ENCODE results near the gene SERGEF. TPM values are rescaled to one million over a fixed set of nuclear protein-coding genes. Genes with fewer than 3 reads are reported as not detected.

SERGEF gene
- total and polyA plus RNA-seq, 4 donors = 12.0 to 17.9 (median 13.4) TPM

DNA sequence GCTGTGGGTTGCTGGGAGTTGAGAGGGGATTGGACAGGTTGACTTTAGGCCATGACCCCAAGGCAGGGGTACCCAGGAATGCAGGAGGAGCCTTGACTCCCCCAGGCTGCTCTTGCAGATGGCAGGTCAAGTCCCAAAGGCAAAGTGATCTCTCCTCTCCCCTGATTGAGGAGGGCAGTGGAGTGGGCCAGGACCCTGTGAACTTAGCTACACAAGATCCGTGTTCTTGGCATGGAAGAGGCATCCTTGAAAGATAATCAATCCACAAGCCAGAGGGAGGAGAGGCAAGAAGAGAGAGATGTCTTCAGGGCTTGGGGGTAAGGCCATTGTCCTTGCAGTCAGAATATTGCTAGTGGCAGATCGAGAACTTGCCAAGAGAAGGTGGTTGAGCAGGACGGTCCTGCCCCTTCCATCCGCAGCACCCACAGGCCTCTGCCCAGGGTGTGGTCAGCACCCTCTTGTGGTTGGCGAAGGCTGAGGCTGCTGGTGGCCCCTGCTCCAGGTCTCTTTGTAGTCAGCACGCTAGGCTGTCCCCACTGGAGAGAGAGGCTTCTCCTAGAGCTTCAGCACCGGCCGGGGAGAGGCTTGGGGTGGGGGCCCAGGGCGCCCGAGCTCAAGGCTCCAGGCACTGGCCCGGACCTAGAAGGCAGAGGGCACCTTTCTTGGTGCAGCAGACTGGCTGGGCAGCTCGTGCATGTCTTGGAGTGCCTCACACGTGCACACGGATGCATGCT lies 232.8 kb downstream of the SERGEF start:
- no peak for TF ChIP-seq FOXA1 (IDR thresholded peaks at IDR 0.05)
- no peak for TF ChIP-seq CTCF (IDR thresholded peaks at IDR 0.05; ENCODE audit: low read depth, low read length, missing input control)
- no peak for TF ChIP-seq GABPA (IDR thresholded peaks at IDR 0.05 in 1 of 2, conservative IDR thresholded peaks at IDR 0.05 in 1 of 2)
- TF ChIP-seq, protein P1, sequence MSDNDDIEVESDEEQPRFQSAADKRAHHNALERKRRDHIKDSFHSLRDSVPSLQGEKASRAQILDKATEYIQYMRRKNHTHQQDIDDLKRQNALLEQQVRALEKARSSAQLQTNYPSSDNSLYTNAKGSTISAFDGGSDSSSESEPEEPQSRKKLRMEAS (IDR thresholded peaks at IDR 0.05) = no peak
- TF ChIP-seq HNF4G (IDR thresholded peaks at IDR 0.05) = no peak
- no peak for TF ChIP-seq YY1 (IDR thresholded peaks at IDR 0.05)
- TF ChIP-seq SP1 (IDR thresholded peaks at IDR 0.05) = no peak
- peaks cover 0 to 3% (median 0%) of the 10 kb centered on the region in 4 donors for H3K4me1 ChIP-seq (ENCODE audit: control insufficient read depth in 4 of 4, insufficient read depth in 4 of 4, low read length in 3 of 4)
- H3K9me3 ChIP-seq (ENCODE audit: control insufficient read depth in 4 of 4, low read length in 3 of 4) = no peaks in the 10 kb centered on the region
- H3K27me3 ChIP-seq (ENCODE audit: control insufficient read depth in 4 of 4, insufficient read depth in 4 of 4, low read length in 3 of 4) = no peaks in the 10 kb centered on the region
- no peak overlapping the region for H3K4me3 ChIP-seq (ENCODE audit: low read depth in 1 of 3, low read length in 3 of 3)
- no peak for DNase-seq (ENCODE audit: low spot score)
- 94% methylated on average over 14 of the region's 14 CpGs for WGBS
- no peak overlapping the region for H3K9ac ChIP-seq (ENCODE audit: low read depth in 1 of 2, low read length in 2 of 2)
- no peaks in the 10 kb centered on the region for H3K36me3 ChIP-seq (ENCODE audit: control insufficient read depth in 4 of 4, insufficient read depth in 3 of 4, low read depth in 1 of 4, low read length in 3 of 4)
- H3K27ac ChIP-seq (ENCODE audit: low read depth in 1 of 2, low read length in 2 of 2) = no peak overlapping the region

DNA sequence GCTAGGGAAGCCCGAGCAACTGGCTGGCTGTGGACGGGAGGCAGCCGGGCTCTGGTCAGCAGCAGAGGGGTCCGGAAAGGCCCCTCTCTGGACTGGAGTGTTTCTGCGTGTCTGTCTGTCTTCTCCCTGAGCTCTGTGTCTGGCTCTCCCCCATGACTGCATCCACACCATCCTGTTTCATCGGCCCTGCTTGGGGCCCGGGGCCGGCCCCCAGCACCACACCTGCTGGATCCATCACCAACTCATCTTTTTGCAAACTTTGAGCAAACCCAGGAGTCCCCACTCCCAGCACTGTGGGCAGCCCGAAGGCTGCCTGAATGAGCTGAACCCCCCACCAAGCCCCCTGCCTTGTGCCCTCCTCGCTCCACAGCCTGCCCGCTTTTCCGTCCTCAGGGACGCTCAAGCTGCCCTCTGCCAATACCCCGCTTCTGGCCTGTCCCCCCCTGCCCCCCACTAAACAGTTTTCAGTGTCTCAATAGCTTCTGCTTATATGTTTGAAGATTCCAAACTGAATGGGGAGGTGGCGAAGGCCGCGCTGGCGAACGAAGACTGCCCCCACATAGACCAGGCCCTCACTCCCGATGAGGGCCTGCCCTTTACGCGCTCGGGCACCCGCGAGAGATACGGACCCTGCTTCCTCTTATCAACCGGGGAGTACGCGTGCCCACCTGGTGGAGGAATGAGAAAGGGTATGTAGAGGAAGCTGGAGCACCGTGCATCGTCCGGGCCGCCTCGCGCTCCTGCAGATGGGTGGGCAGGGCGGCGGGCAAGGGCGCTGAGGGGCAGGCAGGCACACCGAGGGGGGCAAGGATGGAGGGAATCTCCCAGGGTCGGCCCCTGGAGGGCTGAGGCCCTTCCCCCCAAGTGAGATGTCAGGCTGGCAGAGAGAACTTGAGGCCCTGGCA lies 233.6 kb downstream of the SERGEF start:
- WGBS = 96% methylated on average over 40 of the region's 40 CpGs
- no peak overlapping the region for H3K9ac ChIP-seq (ENCODE audit: low read depth in 1 of 2, low read length in 2 of 2)
- H3K27ac ChIP-seq (ENCODE audit: low read depth in 1 of 2, low read length in 2 of 2) = no peak overlapping the region
- no peaks in the 10 kb centered on the region for H3K9me3 ChIP-seq (ENCODE audit: control insufficient read depth in 4 of 4, low read length in 3 of 4)
- H3K27me3 ChIP-seq (ENCODE audit: control insufficient read depth in 4 of 4, insufficient read depth in 4 of 4, low read length in 3 of 4) = no peaks in the 10 kb centered on the region
- TF ChIP-seq RXRA (IDR thresholded peaks at IDR 0.05) (no peak), CTCF (IDR thresholded peaks at IDR 0.05; ENCODE audit: low read depth, low read length, missing input control) (no peak), GABPA (IDR thresholded peaks at IDR 0.05 in 1 of 2, conservative IDR thresholded peaks at IDR 0.05 in 1 of 2) (no peak), SP1 (IDR thresholded peaks at IDR 0.05) (no peak), JUND (IDR thresholded peaks at IDR 0.05) (no peak)
- TF ChIP-seq, protein P1 (IDR thresholded peaks at IDR 0.05) = no peak
- peaks cover 0 to 3% (median 0%) of the 10 kb centered on the region in 4 donors for H3K4me1 ChIP-seq (ENCODE audit: control insufficient read depth in 4 of 4, insufficient read depth in 4 of 4, low read length in 3 of 4)
- DNase-seq (ENCODE audit: low spot score) = no peak
- H3K36me3 ChIP-seq (ENCODE audit: control insufficient read depth in 4 of 4, insufficient read depth in 3 of 4, low read depth in 1 of 4, low read length in 3 of 4) = no peaks in the 10 kb centered on the region
- no peak overlapping the region for H3K4me3 ChIP-seq (ENCODE audit: low read depth in 1 of 3, low read length in 3 of 3)

- no peaks in the 10 kb centered on the region for H3K27me3 ChIP-seq (ENCODE audit: control insufficient read depth in 4 of 4, insufficient read depth in 4 of 4, low read length in 3 of 4)
- H3K4me3 ChIP-seq (ENCODE audit: low read depth in 1 of 3, low read length in 3 of 3) = no peak overlapping the region
- 95% methylated on average over 5 of the region's 5 CpGs for WGBS
- H3K36me3 ChIP-seq (ENCODE audit: control insufficient read depth in 4 of 4, insufficient read depth in 3 of 4, low read depth in 1 of 4, low read length in 3 of 4) = no peaks in the 10 kb centered on the region
- no peak for DNase-seq (ENCODE audit: low spot score)
- no peak overlapping the region for H3K27ac ChIP-seq (ENCODE audit: low read depth in 1 of 2, low read length in 2 of 2)
- no peaks in the 10 kb centered on the region for H3K9me3 ChIP-seq (ENCODE audit: control insufficient read depth in 4 of 4, low read length in 3 of 4)
- H3K4me1 ChIP-seq (ENCODE audit: control insufficient read depth in 4 of 4, insufficient read depth in 4 of 4, low read length in 3 of 4) = peaks cover 0 to 3% (median 0%) of the 10 kb centered on the region in 4 donors
- H3K9ac ChIP-seq (ENCODE audit: low read depth in 1 of 2, low read length in 2 of 2) = no peak overlapping the region
- TF ChIP-seq NR2F2 (IDR thresholded peaks at IDR 0.05) (no peak), REST (IDR thresholded peaks at IDR 0.05) (no peak), TAF1 (conservative IDR thresholded peaks at IDR 0.05) (no peak), SP1 (IDR thresholded peaks at IDR 0.05) (no peak), GABPA (IDR thresholded peaks at IDR 0.05 in 1 of 2, conservative IDR thresholded peaks at IDR 0.05 in 1 of 2) (no peak), FOXA1 (IDR thresholded peaks at IDR 0.05) (no peak), YY1 (IDR thresholded peaks at IDR 0.05) (no peak), RAD21 (IDR thresholded peaks at IDR 0.05) (no peak)
- TF ChIP-seq, protein P2, sequence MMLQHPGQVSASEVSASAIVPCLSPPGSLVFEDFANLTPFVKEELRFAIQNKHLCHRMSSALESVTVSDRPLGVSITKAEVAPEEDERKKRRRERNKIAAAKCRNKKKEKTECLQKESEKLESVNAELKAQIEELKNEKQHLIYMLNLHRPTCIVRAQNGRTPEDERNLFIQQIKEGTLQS (IDR thresholded peaks at IDR 0.05) = no peak
Observed at GRCh38 chr11:17778352-17778751, 234.5 kb downstream of the SERGEF start.
